ENCODE data around the gene ERVFRD-1. TPM values are rescaled to one million over a fixed set of nuclear protein-coding genes. Genes with fewer than 3 reads are reported as not detected.

ERVFRD-1 gene
- total RNA-seq, 2 donors from 2014 or later = not detected

GRCh38 chr6:11066505-11067347 lies 44.8 kb downstream of the ERVFRD-1 start:
- no peaks in the 10 kb centered on the region for H3K9me3 ChIP-seq (ENCODE audit: control insufficient read depth, low read length, poor library complexity, severe bottlenecking)
- Mint-ChIP-seq H3K4me3 (no peak overlapping the region), H3K4me1 (peaks cover 2% of the 10 kb centered on the region), H3K27me3 (peaks cover 46% of the 10 kb centered on the region), H3K27ac (no peak overlapping the region), H3K36me3 (ENCODE audit: low read depth) (no peaks in the 10 kb centered on the region)
- ATAC-seq (no peak), DNase-seq (no peak)

DNA sequence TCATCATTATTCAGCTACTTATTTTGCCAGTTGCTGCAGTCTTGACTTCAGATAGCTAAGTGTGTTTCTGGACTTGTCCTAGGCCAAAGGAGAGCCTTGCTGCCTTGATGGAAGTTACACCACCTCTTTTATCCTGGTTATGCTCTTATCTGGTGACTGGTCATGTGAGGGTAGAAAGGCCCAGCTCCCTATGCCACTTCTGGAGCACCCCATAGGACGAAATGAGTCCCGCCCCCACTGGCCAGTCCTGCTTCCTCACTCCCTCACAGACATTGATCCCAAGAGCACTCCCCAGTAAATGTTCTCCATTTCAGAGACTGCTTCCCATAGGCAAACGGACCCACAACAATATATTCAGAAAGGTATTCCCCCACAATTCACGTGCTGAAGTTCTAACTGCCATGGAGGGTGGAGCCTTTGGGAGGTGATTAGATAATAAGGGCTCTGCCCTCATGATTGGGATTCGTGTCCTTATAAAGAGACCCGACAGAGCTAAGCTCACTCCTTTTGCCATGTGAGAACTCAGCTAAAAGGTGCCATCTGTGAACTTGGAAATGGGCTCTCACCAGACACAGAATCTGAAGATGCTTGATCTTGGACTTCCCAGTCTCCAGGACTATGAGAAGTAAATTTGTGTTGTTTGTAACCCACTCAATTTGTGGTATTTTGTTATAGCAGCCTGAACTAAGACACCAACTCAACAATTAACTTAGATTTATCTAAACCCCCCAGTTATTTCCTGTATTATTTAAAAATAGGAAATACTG lies 45.9 kb downstream of the ERVFRD-1 start:
- no peaks in the 10 kb centered on the region for H3K36me3 Mint-ChIP-seq (ENCODE audit: low read depth)
- no peak for DNase-seq
- no peaks in the 10 kb centered on the region for H3K9me3 ChIP-seq (ENCODE audit: control insufficient read depth, low read length, poor library complexity, severe bottlenecking)
- no peak overlapping the region for H3K27ac Mint-ChIP-seq
- no peak for ATAC-seq
- H3K4me3 Mint-ChIP-seq = no peak overlapping the region
- H3K27me3 Mint-ChIP-seq = peaks cover 51% of the 10 kb centered on the region
- H3K4me1 Mint-ChIP-seq = peaks cover 2% of the 10 kb centered on the region

GRCh38 chr6:11064836-11065235 lies 46.7 kb downstream of the ERVFRD-1 start:
- no peaks in the 10 kb centered on the region for H3K9me3 ChIP-seq (ENCODE audit: control insufficient read depth, low read length, poor library complexity, severe bottlenecking)
- H3K27me3 Mint-ChIP-seq = peaks cover 44% of the 10 kb centered on the region
- peaks cover 2% of the 10 kb centered on the region for H3K4me1 Mint-ChIP-seq
- DNase-seq = no peak
- no peak overlapping the region for H3K27ac Mint-ChIP-seq
- ATAC-seq = no peak
- H3K36me3 Mint-ChIP-seq (ENCODE audit: low read depth) = no peaks in the 10 kb centered on the region
- no peak overlapping the region for H3K4me3 Mint-ChIP-seq

DNA sequence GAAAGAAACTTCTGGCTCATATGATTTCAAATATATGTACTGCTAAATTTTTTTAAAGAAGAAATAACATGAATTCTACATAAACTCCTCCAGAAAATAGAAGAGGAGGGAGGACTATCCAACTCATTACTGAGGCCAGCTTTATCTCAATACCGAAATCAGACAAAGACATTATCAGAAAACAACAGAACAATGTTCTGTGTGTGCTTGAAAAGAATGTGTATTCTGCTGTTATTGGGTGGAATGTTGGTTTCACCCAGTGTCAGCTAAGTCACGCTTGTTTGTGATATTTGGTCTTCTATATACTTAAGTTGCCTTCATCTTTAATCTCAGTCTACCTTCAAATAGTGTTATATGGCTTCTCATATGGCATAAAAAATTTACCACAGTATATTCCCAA lies 48.8 kb downstream of the ERVFRD-1 start:
- ATAC-seq (no peak), DNase-seq (no peak)
- no peaks in the 10 kb centered on the region for H3K9me3 ChIP-seq (ENCODE audit: control insufficient read depth, low read length, poor library complexity, severe bottlenecking)
- Mint-ChIP-seq H3K27ac (no peak overlapping the region), H3K27me3 (peaks cover 35% of the 10 kb centered on the region), H3K36me3 (ENCODE audit: low read depth) (no peaks in the 10 kb centered on the region), H3K4me3 (no peak overlapping the region), H3K4me1 (peaks cover 2% of the 10 kb centered on the region)

DNA sequence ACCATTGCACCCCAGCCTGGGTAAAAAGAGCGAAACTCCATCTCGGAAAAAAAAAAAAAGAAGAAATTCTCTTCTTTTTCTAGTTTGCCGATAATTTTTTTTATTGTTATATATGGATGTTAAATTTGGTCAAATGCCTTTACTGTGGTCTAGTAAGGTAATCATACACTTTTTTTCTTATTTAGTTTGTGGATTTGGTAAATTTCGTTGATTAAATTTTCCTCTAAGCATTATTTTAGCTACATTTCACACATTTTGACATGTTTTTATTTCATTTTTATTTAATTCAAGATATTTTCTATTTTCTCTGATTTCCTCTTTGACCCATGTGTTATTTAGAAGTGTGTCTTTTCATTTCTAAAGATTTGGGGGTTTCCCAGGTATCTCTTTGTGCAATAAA lies 49.4 kb downstream of the ERVFRD-1 start:
- DNase-seq (no peak), ATAC-seq (no peak)
- H3K4me1 Mint-ChIP-seq = peaks cover 2% of the 10 kb centered on the region
- H3K27ac Mint-ChIP-seq = no peak overlapping the region
- H3K9me3 ChIP-seq (ENCODE audit: control insufficient read depth, low read length, poor library complexity, severe bottlenecking) = no peaks in the 10 kb centered on the region
- peaks cover 30% of the 10 kb centered on the region for H3K27me3 Mint-ChIP-seq
- H3K4me3 Mint-ChIP-seq = no peak overlapping the region
- H3K36me3 Mint-ChIP-seq (ENCODE audit: low read depth) = no peaks in the 10 kb centered on the region

DNA sequence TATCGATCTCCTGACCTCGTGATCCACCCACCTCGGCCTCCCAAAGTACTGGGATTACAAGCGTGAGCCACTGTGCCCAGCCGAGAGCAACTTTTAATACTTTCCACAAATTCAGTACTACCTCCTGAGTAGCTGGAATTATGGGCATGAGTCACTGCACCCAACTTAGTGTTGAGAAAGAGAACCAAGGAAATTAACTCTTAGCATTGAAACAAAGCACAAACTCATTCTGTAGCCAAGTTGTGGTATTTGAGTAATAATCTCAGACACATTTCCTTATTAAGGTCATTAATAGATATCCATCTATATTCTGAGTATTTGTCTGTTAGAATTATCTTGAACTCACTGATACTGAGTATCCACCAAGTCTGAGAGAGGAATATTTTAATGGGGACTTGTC lies 53.1 kb downstream of the ERVFRD-1 start:
- DNase-seq (no peak), ATAC-seq (no peak)
- Mint-ChIP-seq H3K27ac (no peak overlapping the region), H3K4me3 (no peak overlapping the region), H3K36me3 (ENCODE audit: low read depth) (no peaks in the 10 kb centered on the region), H3K4me1 (no peaks in the 10 kb centered on the region), H3K27me3 (peaks cover 26% of the 10 kb centered on the region)
- no peaks in the 10 kb centered on the region for H3K9me3 ChIP-seq (ENCODE audit: control insufficient read depth, low read length, poor library complexity, severe bottlenecking)

- H3K36me3 Mint-ChIP-seq (ENCODE audit: low read depth) = no peaks in the 10 kb centered on the region
- H3K27ac Mint-ChIP-seq = no peak overlapping the region
- no peak for ATAC-seq
- H3K9me3 ChIP-seq (ENCODE audit: control insufficient read depth, low read length, poor library complexity, severe bottlenecking) = no peaks in the 10 kb centered on the region
- H3K4me3 Mint-ChIP-seq = no peak overlapping the region
- DNase-seq = no peak
- H3K4me1 Mint-ChIP-seq = no peaks in the 10 kb centered on the region
- peaks cover 33% of the 10 kb centered on the region for H3K27me3 Mint-ChIP-seq
These were observed 54.7 kb downstream of the ERVFRD-1 start for GRCh38 chr6:11056871-11057270.

GRCh38 chr6:11055127-11055627 lies 56.3 kb downstream of the ERVFRD-1 start:
- DNase-seq = no peak
- peaks cover 2% of the 10 kb centered on the region for H3K36me3 Mint-ChIP-seq (ENCODE audit: low read depth)
- ATAC-seq = no peak
- peaks cover 30% of the 10 kb centered on the region for H3K27me3 Mint-ChIP-seq
- H3K4me3 Mint-ChIP-seq = no peak overlapping the region
- no peaks in the 10 kb centered on the region for H3K4me1 Mint-ChIP-seq
- no peaks in the 10 kb centered on the region for H3K9me3 ChIP-seq (ENCODE audit: control insufficient read depth, low read length, poor library complexity, severe bottlenecking)
- no peak overlapping the region for H3K27ac Mint-ChIP-seq

DNA sequence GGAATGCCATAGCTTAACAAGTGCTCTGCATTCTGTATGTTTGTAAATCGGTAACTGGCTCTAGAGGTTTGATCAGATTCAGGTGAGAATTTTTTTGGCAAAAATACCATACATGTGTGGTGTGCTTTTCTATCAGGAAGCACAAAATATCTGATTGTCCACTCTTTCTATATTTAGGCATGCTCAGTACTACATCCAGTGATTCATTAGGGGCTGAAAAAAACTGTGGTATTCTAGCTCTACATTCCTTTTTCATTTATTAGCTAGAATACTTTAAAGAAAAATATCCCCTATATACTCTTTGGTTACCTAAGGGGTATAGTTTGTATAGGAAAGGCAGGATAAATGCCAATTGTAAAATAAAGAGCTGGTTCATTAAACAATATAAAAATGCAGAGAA lies 56.8 kb downstream of the ERVFRD-1 start:
- no peak overlapping the region for H3K4me3 Mint-ChIP-seq
- no peaks in the 10 kb centered on the region for H3K9me3 ChIP-seq (ENCODE audit: control insufficient read depth, low read length, poor library complexity, severe bottlenecking)
- no peaks in the 10 kb centered on the region for H3K4me1 Mint-ChIP-seq
- no peak for ATAC-seq
- peaks cover 2% of the 10 kb centered on the region for H3K36me3 Mint-ChIP-seq (ENCODE audit: low read depth)
- no peak for DNase-seq
- no peak overlapping the region for H3K27ac Mint-ChIP-seq
- H3K27me3 Mint-ChIP-seq = peaks cover 35% of the 10 kb centered on the region

GRCh38 chr6:11053307-11053706 lies 58.2 kb downstream of the ERVFRD-1 start:
- no peaks in the 10 kb centered on the region for H3K9me3 ChIP-seq (ENCODE audit: control insufficient read depth, low read length, poor library complexity, severe bottlenecking)
- Mint-ChIP-seq H3K4me3 (no peak overlapping the region), H3K27ac (no peak overlapping the region), H3K4me1 (no peaks in the 10 kb centered on the region), H3K36me3 (ENCODE audit: low read depth) (peaks cover 2% of the 10 kb centered on the region), H3K27me3 (peaks cover 47% of the 10 kb centered on the region)
- ATAC-seq (no peak), DNase-seq (no peak)

Other genes starting within 250 kb of the ERVFRD-1 start
- gene GCM2, start 229.7 kb downstream of the ERVFRD-1 start, total RNA-seq = not detected
- not detected for gene SYCP2L, start 224.7 kb downstream of the ERVFRD-1 start, total RNA-seq
- gene ELOVL2, start 67.4 kb downstream of the ERVFRD-1 start, total RNA-seq = not detected
- gene SMIM13, start 17.9 kb downstream of the ERVFRD-1 start, total RNA-seq = 10 to 100 TPM in 1 of 2 donors, 1 to 10 TPM in 1; 7.5 to 10.1 TPM
- gene NEDD9, start 120.9 kb upstream of the ERVFRD-1 start, total RNA-seq = 10 to 100 TPM; 63.5 to 64.9 TPM

All from T-helper 17 cell (primary cell).